Measurements from ENCODE around the gene G0S2. TPM values are rescaled to one million over a fixed set of nuclear protein-coding genes. Genes with fewer than 3 reads are reported as not detected.

The G0S2 gene
- total and polyA plus RNA-seq, 2 of the 8 experiments (the other 6 are each of a cell fraction or from before 2014, with no cell fraction given), result 1.0 to 1.7 TPM

GRCh38 chr1:209659909-209660308, 15.3 kb upstream of the G0S2 start:
- H4K91ac ChIP-seq (replicated peaks; ENCODE audit: insufficient read length, low read length), result no peak overlapping the region
- no peaks in the 10 kb centered on the region for H3K79me1 ChIP-seq (ENCODE audit: low read depth, low read length)
- no peaks in the 10 kb centered on the region for H4K20me1 ChIP-seq (replicated peaks in 1 of 2; ENCODE audit: control insufficient read depth in 1 of 2, insufficient read depth in 2 of 2, low read length in 2 of 2)
- H3K27ac ChIP-seq (ENCODE audit: low read depth, low read length), result no peak overlapping the region
- H3K4ac ChIP-seq (replicated peaks; ENCODE audit: insufficient read length, low read depth, low read length), result no peak overlapping the region
- H3K36me3 ChIP-seq (ENCODE audit: control insufficient read depth in 2 of 4, insufficient read depth in 4 of 4, low read length in 3 of 4), result no peaks in the 10 kb centered on the region
- no peaks in the 10 kb centered on the region for H3K23me2 ChIP-seq (ENCODE audit: low read depth, low read length)
- H2AFZ ChIP-seq (ENCODE audit: low read length), result no peak overlapping the region
- H3K56ac ChIP-seq (replicated peaks; ENCODE audit: insufficient read length, low read depth, low read length), result no peak overlapping the region
- no peak overlapping the region for H3K4me2 ChIP-seq (ENCODE audit: insufficient read depth in 1 of 2, low read depth in 2 of 2, low read length in 2 of 2)
- H2BK5ac ChIP-seq (ENCODE audit: low read depth, low read length), result no peak overlapping the region
- H2BK15ac ChIP-seq (ENCODE audit: low read length), result no peak overlapping the region
- ChIA-PET POLR2A (ENCODE audit: partially characterized antibody) (no interaction called here), CTCF (ENCODE audit: partially characterized antibody) (interaction anchor here (0.9 to 2.3 kb wide), 2 partner anchors 14 to 83 kb away, joined by 3 to 7 read pairs; no protein-coding TSS in a partner anchor)
- H3K9me3 ChIP-seq (ENCODE audit: insufficient read depth in 2 of 2, low read depth in 1 of 2, low read length in 1 of 2), result no peaks in the 10 kb centered on the region
- no peak overlapping the region for H2BK120ac ChIP-seq (replicated peaks; ENCODE audit: low read depth, low read length)
- no peak overlapping the region for H3K9ac ChIP-seq (replicated peaks in 1 of 4; ENCODE audit: extremely low read depth in 1 of 4, low read depth in 3 of 4, low read length in 3 of 4)
- no peak overlapping the region for H2AK5ac ChIP-seq (ENCODE audit: low read depth, low read length)
- no peak overlapping the region for H2BK20ac ChIP-seq (ENCODE audit: low read length)
- 70% methylated on average over 5 of the region's 5 CpGs; no CpG with 5 or more reads in 1 of the 2 experiments for WGBS, 2 experiments (ENCODE audit: extremely low coverage in 1 of 2, insufficient coverage in 1 of 2, insufficient read length in 1 of 2, insufficient replicate concordance in 2 of 2, low coverage in 1 of 2, low lambda C conversion rate in 2 of 2, missing lambda C conversion rate in 1 of 2)
- H2BK12ac ChIP-seq (ENCODE audit: low read depth, low read length), result no peak overlapping the region
- no peaks in the 10 kb centered on the region for H3K79me2 ChIP-seq (ENCODE audit: control insufficient read depth in 1 of 2, insufficient read depth in 2 of 2, low read length in 2 of 2)
- no peak overlapping the region for H4K8ac ChIP-seq (ENCODE audit: extremely low read depth, insufficient read depth, low read length)
- no peak overlapping the region for H3K4me3 ChIP-seq (ENCODE audit: extremely low read depth in 1 of 4, insufficient read depth in 2 of 4, low read depth in 3 of 4, low read length in 4 of 4)
- no peak overlapping the region for H4K5ac ChIP-seq (ENCODE audit: insufficient read length, low read depth, low read length)
- 0 out of 7 replicates have a peak, but pooled peaks cover 0 to 2% (median 0%) of the 10 kb centered on the region in 4 experiments for H3K27me3 ChIP-seq (replicated peaks in 1 of 4; ENCODE audit: control insufficient read depth in 3 of 4, extremely low read depth in 1 of 4, insufficient read depth in 3 of 4, low read length in 3 of 4)
- no peak overlapping the region for H3K18ac ChIP-seq (ENCODE audit: extremely low read depth, low read length)
- DNase-seq (ENCODE audit: low read depth in 1 of 2, low spot score in 2 of 2), result no peak
- H3K4me1 ChIP-seq (replicated peaks in 1 of 4; ENCODE audit: control insufficient read depth in 3 of 4, insufficient read depth in 4 of 4, low read length in 3 of 4), result peaks cover 0 to 3% (median 0%) of the 10 kb centered on the region in 4 experiments; a peak in 2 of 7 replicates
- no peak overlapping the region for H3K14ac ChIP-seq (ENCODE audit: insufficient read length)
- no peak overlapping the region for H3K23ac ChIP-seq (ENCODE audit: insufficient read length)
- no peak for FAIRE-seq
- no peak for TF ChIP-seq TAF7 (optimal IDR thresholded peaks at IDR 0.05; ENCODE audit: borderline replicate concordance, low read depth, low read length)
- TF ChIP-seq BCL11A (IDR thresholded peaks at IDR 0.05; ENCODE audit: low read depth in 2 of 2, low read length in 2 of 2), result no peak
- no peak for TF ChIP-seq JUND (IDR thresholded peaks at IDR 0.05; ENCODE audit: low read length)
- TF ChIP-seq CBX8 (IDR thresholded peaks at IDR 0.05; ENCODE audit: borderline replicate concordance, low read depth, low read length), result no peak
- TF ChIP-seq BACH1 (IDR thresholded peaks at IDR 0.05; ENCODE audit: low read length), result no peak
- no peak for TF ChIP-seq NRF1 (IDR thresholded peaks at IDR 0.05; ENCODE audit: low read depth, low read length)
- no peak for TF ChIP-seq SRF (IDR thresholded peaks at IDR 0.05; ENCODE audit: low read depth, low read length)
- TF ChIP-seq RNF2 (IDR thresholded peaks at IDR 0.05; ENCODE audit: borderline replicate concordance, low read depth, low read length, missing control alignments, poor library complexity, severe bottlenecking), result no peak
- no peak for TF ChIP-seq MAFK (IDR thresholded peaks at IDR 0.05; ENCODE audit: low read depth, low read length)
- TF ChIP-seq CEBPB (IDR thresholded peaks at IDR 0.05; ENCODE audit: low read depth, low read length), result no peak
- no peak for TF ChIP-seq YY1 (IDR thresholded peaks at IDR 0.05; ENCODE audit: low read depth, low read length)
- TF ChIP-seq CHD1 (IDR thresholded peaks at IDR 0.05; ENCODE audit: low read depth, low read length), result no peak
- no peak for TF ChIP-seq SIX5 (IDR thresholded peaks at IDR 0.05; ENCODE audit: low read depth, low read length)
- no peak for TF ChIP-seq SP4 (IDR thresholded peaks at IDR 0.05; ENCODE audit: low read length)
- TF ChIP-seq CREB1 (IDR thresholded peaks at IDR 0.05), result no peak
- no peak for TF ChIP-seq EP300 (IDR thresholded peaks at IDR 0.05; ENCODE audit: borderline replicate concordance in 1 of 2, low read depth in 2 of 2, low read length in 2 of 2)

All from H1 (cell line).